Loucy (cell line): ENCODE measurements around the gene SPTLC3.

ENCODE experiments used
- H2AFZ ChIP-seq: fragments of 200-600 bp; sonication (generic); 2 replicates; pipeline ENCODE4 v1.6.0; 2016; ENCODE audit warnings: antibody characterized with exemption, mild to moderate bottlenecking, low read length, moderate library complexity
- H3F3A ChIP-seq: fragments of 200-600 bp; 2 replicates; pipeline ENCODE4 v1.6.0; 2016; ENCODE audit warnings: antibody characterized with exemption, low read depth, mild to moderate bottlenecking
- H3K27me3 ChIP-seq: fragments of 200-600 bp; sonication (generic); 2 replicates; pipeline ENCODE4 v1.6.1; 2014; ENCODE audit warnings: low read length, mild to moderate bottlenecking; ENCODE audit not compliant: insufficient read depth, poor library complexity, severe bottlenecking
- H3K36me3 ChIP-seq: fragments of 200-600 bp; sonication (generic); 2 replicates; pipeline ENCODE4 v1.6.1; 2016; ENCODE audit warnings: low read length; ENCODE audit not compliant: insufficient read depth
- H3K4me1 ChIP-seq: fragments of 200-600 bp; sonication (generic); 2 replicates; pipeline ENCODE4 v1.5.1; 2014; ENCODE audit warnings: low read length, mild to moderate bottlenecking; ENCODE audit not compliant: insufficient read depth, poor library complexity, severe bottlenecking
- H3K4me2 ChIP-seq: fragments of 200-600 bp; sonication (generic); 2 replicates; pipeline ENCODE4 v1.6.0; 2014; ENCODE audit warnings: antibody characterized with exemption, low read length, low read depth, mild to moderate bottlenecking; ENCODE audit not compliant: poor library complexity, severe bottlenecking
- H3K4me3 ChIP-seq: fragments of 200-600 bp; sonication (generic); 2 replicates; pipeline ENCODE4 v1.5.1; 2014; ENCODE audit warnings: low read length, mild to moderate bottlenecking, mixed read lengths; ENCODE audit not compliant: poor library complexity, severe bottlenecking
- H3K79me2 ChIP-seq: fragments of 200-600 bp; sonication (generic); 2 replicates; pipeline ENCODE4 v1.6.1; 2014; ENCODE audit warnings: low read length; ENCODE audit not compliant: insufficient read depth
- H3K9ac ChIP-seq: fragments of 200-600 bp; sonication (generic); 2 replicates; pipeline ENCODE4 v1.6.0; 2014; ENCODE audit warnings: mild to moderate bottlenecking, low read depth, low read length, moderate library complexity; ENCODE audit not compliant: poor library complexity, severe bottlenecking
- H3K9me2 ChIP-seq: fragments of 200-600 bp; sonication (generic); replicated peaks from 2 replicates; pipeline ENCODE4 v1.6.1; 2016; ENCODE audit warnings: low read depth, low read length, mixed read lengths
- H3K9me3 ChIP-seq: fragments of 200-600 bp; sonication (generic); 2 replicates; pipeline ENCODE4 v1.6.1; 2014; ENCODE audit warnings: mild to moderate bottlenecking, antibody characterized with exemption, low read length, low read depth; ENCODE audit not compliant: insufficient read depth
- H4K20me1 ChIP-seq: fragments of 200-600 bp; sonication (generic); 2 replicates; pipeline ENCODE4 v1.6.0; 2014; ENCODE audit warnings: antibody characterized with exemption, low read length, mild to moderate bottlenecking; ENCODE audit not compliant: insufficient read depth, poor library complexity, severe bottlenecking
- CTCF ChIP-seq: fragments of 200-600 bp; sonication (generic); conservative IDR thresholded peaks from 2 replicates; pipeline ENCODE4 v1.5.1; 2014; ENCODE audit warnings: mild to moderate bottlenecking, antibody characterized with exemption, low read length
- EZH2phosphoT487 ChIP-seq: fragments of 200-600 bp; IDR thresholded peaks from 2 replicates; pipeline ENCODE4 v1.6.1; 2018; ENCODE audit warnings: antibody characterized with exemption, mild to moderate bottlenecking, moderate library complexity, borderline replicate concordance

Gene SPTLC3

GRCh38 chr20:13029687-13030375 lies 21.1 kb downstream of the SPTLC3 start:
- H3K4me1 ChIP-seq, result no peaks in the 10 kb centered on the region
- H3K4me3 ChIP-seq, result no peak overlapping the region
- no peaks in the 10 kb centered on the region; the same call in 1 of the 2 replicates for H3K9me3 ChIP-seq
- H3F3A ChIP-seq, result no peaks in the 10 kb centered on the region
- H3K79me2 ChIP-seq, result no peaks in the 10 kb centered on the region
- TF ChIP-seq CTCF (no peak), EZH2phosphoT487 (no peak)
- no peak overlapping the region for H2AFZ ChIP-seq
- H4K20me1 ChIP-seq, result no peaks in the 10 kb centered on the region
- no peak overlapping the region for H3K4me2 ChIP-seq
- H3K9ac ChIP-seq, result no peak overlapping the region
- no peaks in the 10 kb centered on the region for H3K9me2 ChIP-seq
- H3K27me3 ChIP-seq, result no peaks in the 10 kb centered on the region
- no peaks in the 10 kb centered on the region for H3K36me3 ChIP-seq

GRCh38 chr20:13031751-13032150 lies 23.0 kb downstream of the SPTLC3 start:
- H4K20me1 ChIP-seq, result no peaks in the 10 kb centered on the region
- no peaks in the 10 kb centered on the region for H3K79me2 ChIP-seq
- H3K9me2 ChIP-seq, result no peaks in the 10 kb centered on the region
- no peaks in the 10 kb centered on the region; the same call in 1 of the 2 replicates for H3K9me3 ChIP-seq
- no peak for TF ChIP-seq CTCF
- no peak for TF ChIP-seq EZH2phosphoT487
- H3K4me1 ChIP-seq, result no peaks in the 10 kb centered on the region
- no peaks in the 10 kb centered on the region for H3K27me3 ChIP-seq
- H3K4me2 ChIP-seq, result no peak overlapping the region
- H3K9ac ChIP-seq, result no peak overlapping the region
- no peak overlapping the region for H3K4me3 ChIP-seq
- H3K36me3 ChIP-seq, result no peaks in the 10 kb centered on the region
- H3F3A ChIP-seq, result no peaks in the 10 kb centered on the region
- no peak overlapping the region for H2AFZ ChIP-seq

- no peaks in the 10 kb centered on the region for H3K79me2 ChIP-seq
- no peak overlapping the region for H3K4me3 ChIP-seq
- no peaks in the 10 kb centered on the region for H4K20me1 ChIP-seq
- no peaks in the 10 kb centered on the region for H3K36me3 ChIP-seq
- H3K4me2 ChIP-seq, result no peak overlapping the region
- no peak for TF ChIP-seq EZH2phosphoT487
- no peak for TF ChIP-seq CTCF
- no peaks in the 10 kb centered on the region for H3K9me2 ChIP-seq
- no peak overlapping the region for H2AFZ ChIP-seq
- H3F3A ChIP-seq, result no peaks in the 10 kb centered on the region
- no peak overlapping the region for H3K9ac ChIP-seq
- no peaks in the 10 kb centered on the region for H3K4me1 ChIP-seq
- no peaks in the 10 kb centered on the region for H3K27me3 ChIP-seq
- no peaks in the 10 kb centered on the region for H3K9me3 ChIP-seq
Observed at GRCh38 chr20:13034115-13034514, 25.3 kb downstream of the SPTLC3 start.
